Activated naive CD4-positive, alpha-beta T cell treated with anti-CD3 and anti-CD28 coated beads, Interleukin-2, amount 50 U/mL, for 24 hours (primary cell): ENCODE results near the gene PTPRN.
"Not testable (repeated sequence)": the region's sequence is repeated elsewhere in the genome, so short reads cannot be mapped to it uniquely, and the experiment has no call there.

Experiments
- H3K27ac Mint-ChIP-seq: one replicate; pipeline ENCODE4 v1.8.0; 2021; ENCODE audit warnings: mild to moderate bottlenecking, mixed read lengths
- H3K27me3 Mint-ChIP-seq: one replicate; pipeline ENCODE4 v1.8.0; 2021; ENCODE audit warnings: mixed read lengths
- H3K36me3 Mint-ChIP-seq: one replicate; pipeline ENCODE4 v1.8.0; 2021; ENCODE audit warnings: mixed read lengths
- H3K4me1 Mint-ChIP-seq: one replicate; pipeline ENCODE4 v1.8.0; 2021; ENCODE audit warnings: mixed read lengths
- H3K4me3 Mint-ChIP-seq: one replicate; pipeline ENCODE4 v1.8.0; 2021; ENCODE audit warnings: mild to moderate bottlenecking, mixed read lengths
- H3K9me3 Mint-ChIP-seq: one replicate; pipeline ENCODE4 v1.8.0; 2021; ENCODE audit warnings: mixed read lengths

Gene PTPRN

DNA sequence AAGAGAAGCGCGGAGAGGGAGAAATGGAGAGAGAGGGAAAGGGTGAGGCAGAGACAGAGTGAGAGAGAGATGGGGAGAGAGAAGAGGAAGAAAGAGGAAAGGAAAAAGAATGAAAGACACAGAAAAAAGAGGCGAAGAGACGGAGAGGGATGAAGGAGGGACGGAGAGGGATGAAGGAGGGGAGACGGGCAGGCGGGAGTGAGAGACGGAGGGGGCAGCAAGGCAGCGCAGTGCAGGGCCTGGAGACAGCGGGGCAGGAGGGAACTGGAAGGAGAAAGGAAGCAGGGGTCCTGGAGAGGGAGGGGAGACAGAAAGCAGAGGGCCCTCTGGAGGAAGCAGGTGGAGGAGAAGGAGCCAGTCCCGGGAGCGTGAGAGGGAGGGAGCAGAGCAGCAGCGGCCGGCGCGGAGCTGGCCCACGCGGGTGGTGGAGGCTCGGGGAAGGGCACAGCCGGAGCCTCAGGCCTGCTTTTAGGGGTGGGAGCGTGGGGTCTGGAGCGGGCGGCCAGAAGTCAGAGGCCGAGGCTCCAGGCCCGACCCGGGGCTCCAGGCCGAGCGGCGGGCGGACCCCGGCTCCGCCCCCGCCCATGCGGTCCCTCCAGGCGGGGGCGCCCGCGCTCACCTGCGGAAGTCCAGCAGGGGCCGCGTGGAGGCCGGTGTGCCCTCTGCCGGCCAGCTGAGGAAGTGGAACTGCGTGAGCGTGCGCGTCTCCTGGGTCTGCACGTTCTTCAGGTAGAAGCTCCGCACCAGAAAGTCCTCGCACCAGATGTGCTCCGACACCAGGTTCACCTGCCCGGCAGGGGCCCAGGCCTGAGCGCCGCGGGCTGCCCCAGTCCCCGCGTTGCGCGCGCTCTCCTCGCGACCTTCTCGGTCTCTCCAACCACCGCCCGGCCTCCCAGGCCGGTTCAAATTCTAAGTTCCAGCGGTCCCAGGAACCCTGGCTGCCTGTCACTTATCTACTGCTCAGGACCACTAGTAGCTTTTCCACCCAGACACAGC lies 14.5 kb downstream of the PTPRN start:
- Mint-ChIP-seq H3K4me3 (peak overlapping the region; percentile 86), H3K27ac (peak overlapping the region; percentile 96), H3K4me1 (peaks cover 30% of the 10 kb centered on the region), H3K27me3 (no peaks in the 10 kb centered on the region), H3K9me3 (no peaks in the 10 kb centered on the region), H3K36me3 (no peaks in the 10 kb centered on the region)

DNA sequence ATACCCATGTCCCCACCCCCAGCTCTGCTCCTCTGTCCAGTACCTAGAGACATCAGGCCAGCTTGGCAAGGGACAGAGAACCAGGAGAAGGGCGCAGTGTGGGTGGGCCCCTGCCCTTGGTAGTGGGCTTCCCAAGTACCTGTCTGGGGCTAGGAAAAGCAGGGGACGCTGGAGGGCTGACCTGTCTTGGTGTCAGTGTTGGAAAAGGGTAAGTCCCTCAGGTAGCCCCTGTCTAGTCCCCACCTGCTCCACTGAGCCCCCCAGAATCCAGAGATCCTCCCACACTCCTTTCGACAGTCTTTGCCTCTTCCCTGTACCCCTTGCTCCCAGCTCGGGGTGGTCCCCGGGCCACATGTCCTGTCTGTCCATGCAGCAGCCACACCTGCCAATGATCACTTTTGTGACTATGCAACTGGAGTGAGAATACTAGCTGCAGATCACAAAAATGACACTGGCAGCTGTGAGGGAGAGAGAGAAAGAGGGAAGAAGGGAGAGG lies 15.4 kb downstream of the PTPRN start:
- Mint-ChIP-seq H3K36me3 (no peaks in the 10 kb centered on the region), H3K27me3 (no peaks in the 10 kb centered on the region), H3K4me3 (peak overlapping the region; percentile 86), H3K4me1 (peaks cover 30% of the 10 kb centered on the region), H3K27ac (peak overlapping the region; percentile 96), H3K9me3 (no peaks in the 10 kb centered on the region)

DNA sequence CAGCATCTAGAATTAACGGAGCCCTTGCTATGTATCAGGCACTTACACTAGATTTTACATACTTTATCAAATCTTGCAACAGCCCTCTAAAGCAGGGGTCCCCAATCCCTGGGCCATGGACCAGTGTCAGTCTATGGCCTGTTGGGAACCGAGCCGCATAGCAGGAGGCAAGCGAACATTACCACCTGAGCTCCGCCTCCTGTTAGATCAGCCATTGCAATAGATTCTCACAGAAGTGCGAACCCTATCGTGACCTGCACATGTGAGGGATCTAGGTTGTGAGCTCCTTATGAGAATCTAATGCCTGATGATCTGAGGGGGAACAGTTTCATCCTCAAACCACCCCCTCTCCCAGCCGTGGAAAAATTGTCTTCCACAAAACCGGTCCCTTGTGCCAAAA lies 16.6 kb downstream of the PTPRN start:
- Mint-ChIP-seq H3K27me3 (no peaks in the 10 kb centered on the region), H3K36me3 (no peaks in the 10 kb centered on the region), H3K27ac (no peak overlapping the region), H3K4me1 (peaks cover 27% of the 10 kb centered on the region), H3K9me3 (no peaks in the 10 kb centered on the region), H3K4me3 (no peak overlapping the region)

DNA sequence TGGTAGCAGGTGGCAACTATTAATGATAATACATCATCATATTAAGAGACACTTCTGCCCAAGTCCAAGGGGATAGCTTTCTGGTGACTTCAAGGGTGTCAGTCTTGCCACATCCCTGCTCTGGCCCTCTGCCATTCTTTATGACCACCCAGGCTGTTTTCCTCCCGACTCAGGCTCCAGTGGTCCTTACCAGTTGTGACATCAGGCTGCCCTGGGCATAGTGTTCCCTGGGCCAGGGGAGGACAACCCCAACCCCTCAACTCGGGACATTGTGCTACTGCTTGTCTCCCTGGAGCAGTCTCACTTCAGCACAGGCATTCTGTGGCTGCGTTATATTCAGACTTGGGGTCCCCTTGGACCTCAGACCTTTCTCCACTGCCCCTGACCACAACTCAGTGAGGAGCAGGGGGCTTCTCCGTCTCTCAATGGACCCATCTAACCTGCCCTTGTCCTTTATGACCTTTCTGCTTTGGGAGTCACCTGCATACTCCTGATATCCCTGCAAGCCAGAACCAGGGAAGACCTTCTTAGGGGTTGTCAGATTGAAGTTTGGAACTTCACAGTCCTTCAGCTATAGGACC lies 17.2 kb downstream of the PTPRN start:
- no peaks in the 10 kb centered on the region for H3K27me3 Mint-ChIP-seq
- no peaks in the 10 kb centered on the region for H3K36me3 Mint-ChIP-seq
- H3K4me1 Mint-ChIP-seq, result peaks cover 24% of the 10 kb centered on the region
- H3K4me3 Mint-ChIP-seq, result no peak overlapping the region
- no peak overlapping the region for H3K27ac Mint-ChIP-seq
- H3K9me3 Mint-ChIP-seq, result no peaks in the 10 kb centered on the region

DNA sequence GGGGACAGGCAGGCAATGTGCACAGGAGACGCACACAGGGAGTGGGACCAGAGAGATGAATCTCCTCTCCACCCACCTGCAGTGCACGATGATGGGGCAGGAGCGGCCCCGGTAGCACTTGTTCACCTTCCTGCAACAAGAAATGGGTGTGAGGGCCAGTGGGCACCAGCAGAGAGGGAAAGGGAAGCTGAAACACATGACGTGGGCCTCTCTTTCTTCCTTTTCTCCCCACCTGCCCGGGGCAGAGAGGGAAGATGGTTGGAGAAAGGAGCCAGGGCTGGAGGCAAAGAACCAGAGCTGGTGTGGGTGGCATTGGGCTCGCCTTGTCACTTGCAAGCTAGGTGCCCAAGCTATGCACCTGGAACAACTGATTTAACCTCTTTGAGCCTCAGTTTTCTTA lies 17.8 kb downstream of the PTPRN start:
- Mint-ChIP-seq H3K27me3 (no peaks in the 10 kb centered on the region), H3K4me3 (no peak overlapping the region), H3K4me1 (peaks cover 19% of the 10 kb centered on the region), H3K27ac (no peak overlapping the region), H3K9me3 (no peaks in the 10 kb centered on the region), H3K36me3 (no peaks in the 10 kb centered on the region)

DNA sequence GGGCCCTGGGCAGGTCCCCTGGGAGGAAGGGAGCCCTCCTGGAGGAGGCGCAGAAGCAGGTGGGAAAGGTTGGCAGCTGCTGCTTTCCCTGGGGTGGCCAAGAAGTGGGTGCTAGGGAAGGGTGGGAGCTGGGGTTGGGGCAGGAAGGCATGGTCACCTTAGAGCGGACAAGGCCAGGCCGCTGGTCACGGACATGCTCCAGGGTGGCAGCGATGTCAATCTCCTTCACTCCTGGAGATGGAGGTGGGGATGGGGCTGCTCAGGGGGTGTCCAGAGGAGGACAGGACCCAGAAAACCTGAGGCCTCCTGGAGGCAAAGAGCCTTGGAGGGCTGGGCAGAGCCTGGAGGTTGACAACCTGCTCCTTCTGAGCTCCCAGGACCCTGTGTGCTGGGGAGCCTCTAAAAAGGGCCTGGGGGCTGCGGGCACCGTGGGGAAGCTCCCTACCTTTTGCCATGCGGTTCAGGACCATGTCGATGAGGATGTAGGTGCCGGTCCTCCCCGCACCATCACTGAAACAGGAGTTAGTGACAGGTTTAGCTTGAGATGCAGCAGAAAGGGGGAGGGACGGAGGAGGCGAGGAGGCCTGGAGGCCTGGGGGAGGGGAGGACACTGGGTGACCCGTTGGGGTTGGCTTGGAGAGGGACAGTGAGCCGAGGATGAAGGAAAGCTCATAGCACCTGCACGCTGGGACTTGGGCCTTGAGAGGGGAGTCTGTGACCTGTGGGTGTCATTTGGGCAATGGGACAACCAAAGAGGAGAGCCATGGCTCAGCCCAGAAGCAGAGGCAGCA lies 18.6 kb downstream of the PTPRN start:
- peaks cover 13% of the 10 kb centered on the region for H3K4me1 Mint-ChIP-seq
- no peaks in the 10 kb centered on the region for H3K27me3 Mint-ChIP-seq
- no peak overlapping the region for H3K27ac Mint-ChIP-seq
- no peaks in the 10 kb centered on the region for H3K9me3 Mint-ChIP-seq
- H3K4me3 Mint-ChIP-seq, result no peak overlapping the region
- H3K36me3 Mint-ChIP-seq, result no peaks in the 10 kb centered on the region

DNA sequence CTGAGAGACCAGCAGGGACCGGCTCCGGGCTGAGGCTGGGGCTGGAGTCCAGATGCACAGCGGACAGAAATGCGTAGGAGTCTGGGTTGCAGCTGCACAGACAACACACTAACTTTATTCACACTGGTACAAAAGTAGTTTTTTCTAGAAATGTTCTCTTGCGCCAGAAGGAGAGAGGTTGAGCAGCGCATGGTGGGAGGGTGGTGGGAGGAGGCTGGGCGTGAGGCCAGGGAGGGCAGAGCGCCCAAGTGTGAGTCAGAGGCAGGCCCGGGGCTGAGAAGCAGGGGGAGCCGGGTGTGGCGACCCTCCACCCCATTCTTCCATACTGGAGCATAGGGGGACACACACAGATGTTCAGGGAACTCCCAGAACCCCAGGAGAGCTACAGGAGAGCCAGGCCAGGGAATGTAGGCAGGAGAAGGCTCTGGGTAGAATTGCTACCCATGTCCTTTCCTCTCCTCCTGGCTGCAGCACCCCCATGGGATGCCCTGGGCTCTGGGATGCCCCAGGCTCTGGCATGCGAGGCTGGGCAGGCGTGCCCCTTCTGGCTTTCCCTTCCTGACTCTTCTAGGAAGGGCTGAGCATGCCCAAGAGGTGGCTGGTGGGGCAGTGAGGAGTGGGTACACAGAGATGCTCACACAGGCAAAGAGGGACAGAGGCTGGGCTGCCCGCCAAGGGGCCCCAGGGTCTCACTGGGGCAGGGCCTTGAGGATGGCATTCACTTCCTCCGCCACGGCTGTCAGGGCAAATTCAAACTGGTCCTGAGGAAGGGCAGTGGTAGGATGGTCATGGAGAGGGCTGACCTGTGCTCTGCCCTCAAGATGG lies 19.5 kb downstream of the PTPRN start:
- Mint-ChIP-seq H3K4me1 (peaks cover 9% of the 10 kb centered on the region), H3K4me3 (no peak overlapping the region), H3K36me3 (no peaks in the 10 kb centered on the region), H3K9me3 (no peaks in the 10 kb centered on the region), H3K27ac (no peak overlapping the region), H3K27me3 (no peaks in the 10 kb centered on the region)

DNA sequence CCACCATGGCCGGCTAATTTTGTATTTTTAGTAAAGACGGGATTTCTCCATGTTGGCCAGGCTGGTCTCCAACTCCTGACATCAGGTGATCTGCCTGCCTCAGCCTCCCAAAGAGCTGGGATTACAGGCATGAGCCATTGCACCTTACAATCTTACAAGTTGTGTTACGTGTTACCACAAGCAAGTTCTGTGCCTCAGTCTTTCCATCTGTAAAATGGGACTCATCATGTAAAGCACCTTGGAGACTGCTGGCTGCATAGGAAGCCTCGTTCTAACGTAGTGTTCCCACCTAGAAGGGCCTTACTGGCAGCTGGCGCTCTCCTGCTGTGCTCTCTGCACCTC lies 20.0 kb downstream of the PTPRN start:
- H3K4me3 Mint-ChIP-seq, result no peak overlapping the region
- H3K36me3 Mint-ChIP-seq, result no peaks in the 10 kb centered on the region
- no peaks in the 10 kb centered on the region for H3K27me3 Mint-ChIP-seq
- no peak overlapping the region for H3K27ac Mint-ChIP-seq
- peaks cover 6% of the 10 kb centered on the region for H3K4me1 Mint-ChIP-seq
- no peaks in the 10 kb centered on the region for H3K9me3 Mint-ChIP-seq

DNA sequence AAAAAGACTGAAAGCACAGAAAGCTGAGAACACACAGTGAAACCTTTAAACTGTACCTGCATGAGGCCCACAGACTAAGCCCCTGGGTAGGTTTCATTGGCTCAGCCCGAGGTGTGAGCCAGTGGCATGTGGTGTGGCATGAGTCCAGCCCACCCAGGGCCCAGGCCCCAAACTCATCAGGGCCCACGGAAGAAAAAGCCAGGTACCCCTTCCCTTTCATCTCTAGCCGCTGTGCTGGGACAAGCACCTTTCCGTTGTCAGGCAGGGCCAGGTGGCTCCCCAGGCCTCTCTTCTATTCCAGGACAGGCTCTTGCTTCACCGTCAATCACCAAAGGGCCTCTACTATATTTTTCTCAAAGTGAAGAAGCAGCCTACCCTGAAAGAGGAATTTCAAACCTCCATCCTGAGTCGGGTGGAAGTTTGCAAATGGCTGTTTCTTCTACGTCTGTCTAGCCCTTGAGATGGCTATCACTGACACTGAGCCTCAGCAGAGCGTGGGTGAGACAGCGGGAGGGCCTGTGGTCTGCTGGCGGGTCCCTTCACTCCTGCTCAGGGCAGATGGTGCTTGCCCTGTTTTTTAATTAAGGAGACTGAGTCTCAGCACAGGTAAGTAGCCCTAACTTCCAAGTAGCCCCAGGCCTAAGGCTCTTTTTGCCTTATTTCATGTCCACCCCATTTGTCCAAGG lies 21.5 kb downstream of the PTPRN start:
- peaks cover 6% of the 10 kb centered on the region for H3K36me3 Mint-ChIP-seq
- no peak overlapping the region for H3K27ac Mint-ChIP-seq
- H3K9me3 Mint-ChIP-seq, result no peaks in the 10 kb centered on the region

DNA sequence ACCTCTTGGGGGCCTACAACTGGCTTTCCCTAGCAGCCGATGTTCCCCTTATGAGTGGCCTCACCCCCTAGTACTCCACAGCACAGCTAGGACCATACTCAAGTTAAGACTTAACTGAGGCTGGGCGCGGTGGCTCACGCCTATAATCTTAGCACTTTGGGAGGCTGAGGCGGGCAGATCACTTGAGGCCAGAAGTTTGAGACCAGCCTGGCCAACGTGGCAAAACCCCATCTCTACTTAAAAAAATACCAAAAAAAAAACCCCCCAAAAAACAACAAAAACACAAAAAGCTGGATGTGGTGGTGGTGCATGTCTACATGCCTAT lies 22.1 kb downstream of the PTPRN start:
- H3K9me3 Mint-ChIP-seq, H3K4me3 Mint-ChIP-seq, H3K36me3 Mint-ChIP-seq, H3K4me1 Mint-ChIP-seq, H3K27ac Mint-ChIP-seq, H3K27me3 Mint-ChIP-seq: not testable (repeated sequence)

More for the DNA sequence above, 21.5 kb downstream of the PTPRN start:
- H3K27me3 Mint-ChIP-seq, result no peaks in the 10 kb centered on the region
- no peak overlapping the region for H3K4me3 Mint-ChIP-seq
- peaks cover 8% of the 10 kb centered on the region for H3K4me1 Mint-ChIP-seq

DNA sequence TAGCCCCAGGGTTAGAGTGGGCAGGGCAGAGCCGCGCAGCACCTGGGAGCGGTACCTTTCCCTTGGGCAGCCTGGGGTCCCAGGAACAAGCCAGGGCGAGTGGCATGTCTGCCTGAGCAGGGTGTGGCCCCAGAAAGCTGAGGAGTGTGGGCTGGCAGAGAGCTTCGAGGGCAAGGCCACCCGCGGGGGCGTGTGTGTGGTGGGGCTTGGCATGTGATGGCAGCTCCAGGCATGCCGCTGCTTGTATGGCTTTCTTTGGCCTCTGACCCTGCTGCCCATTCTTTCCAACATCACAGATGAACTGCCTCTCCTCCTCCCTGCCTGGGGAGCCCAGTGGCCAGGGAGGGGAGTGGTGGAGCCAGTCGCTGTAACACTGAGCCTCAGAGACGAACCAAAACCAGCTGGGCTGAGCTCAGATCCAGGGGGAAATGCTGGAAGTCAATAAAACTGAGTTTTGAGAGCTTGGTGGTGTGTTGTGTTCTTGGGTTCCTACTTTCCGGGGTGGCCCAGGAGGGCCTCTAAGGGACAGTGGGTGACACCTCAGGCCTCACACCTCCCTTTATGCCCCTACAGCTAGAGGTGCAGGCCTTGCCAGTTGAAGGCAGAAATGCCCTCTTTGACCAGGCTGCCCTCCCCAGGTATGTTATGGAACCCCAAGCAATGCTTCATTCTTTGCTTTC lies 22.6 kb downstream of the PTPRN start:
- H3K36me3 Mint-ChIP-seq, result peaks cover 6% of the 10 kb centered on the region

DNA sequence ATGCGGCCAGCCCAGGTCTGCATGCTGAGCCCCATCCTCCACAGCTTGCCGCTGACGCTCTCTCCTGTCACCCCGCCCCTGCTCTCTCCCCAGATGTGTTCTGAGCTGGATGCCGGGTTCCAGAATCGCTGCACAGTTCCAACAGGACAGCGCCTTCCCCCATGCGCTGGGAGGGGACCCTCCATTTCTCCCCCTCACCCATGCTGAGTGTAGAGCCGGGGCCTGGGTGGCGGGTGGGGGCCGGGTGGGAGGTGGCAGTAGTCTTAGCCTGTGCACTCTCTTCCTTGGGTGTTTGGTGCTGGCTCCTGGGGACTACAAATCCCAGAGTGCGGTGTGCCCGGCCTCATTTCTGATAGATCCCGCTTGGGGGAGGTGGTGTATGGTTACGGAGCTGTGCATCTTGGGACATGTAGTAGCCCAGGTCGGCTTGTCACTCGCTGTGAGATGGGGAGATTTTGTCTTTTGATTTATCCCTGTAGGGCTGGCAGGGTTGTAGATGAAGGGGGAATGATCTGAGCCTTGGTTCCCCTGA lies 23.2 kb downstream of the PTPRN start:
- H3K27ac Mint-ChIP-seq, result no peak overlapping the region
- H3K36me3 Mint-ChIP-seq, result peaks cover 6% of the 10 kb centered on the region
- H3K27me3 Mint-ChIP-seq, result no peaks in the 10 kb centered on the region
- H3K4me3 Mint-ChIP-seq, result no peak overlapping the region
- peaks cover 15% of the 10 kb centered on the region for H3K4me1 Mint-ChIP-seq
- no peaks in the 10 kb centered on the region for H3K9me3 Mint-ChIP-seq

More for the DNA sequence above, 22.6 kb downstream of the PTPRN start:
- Mint-ChIP-seq H3K4me3 (no peak overlapping the region), H3K9me3 (no peaks in the 10 kb centered on the region), H3K27ac (no peak overlapping the region), H3K4me1 (peaks cover 9% of the 10 kb centered on the region), H3K27me3 (no peaks in the 10 kb centered on the region)

DNA sequence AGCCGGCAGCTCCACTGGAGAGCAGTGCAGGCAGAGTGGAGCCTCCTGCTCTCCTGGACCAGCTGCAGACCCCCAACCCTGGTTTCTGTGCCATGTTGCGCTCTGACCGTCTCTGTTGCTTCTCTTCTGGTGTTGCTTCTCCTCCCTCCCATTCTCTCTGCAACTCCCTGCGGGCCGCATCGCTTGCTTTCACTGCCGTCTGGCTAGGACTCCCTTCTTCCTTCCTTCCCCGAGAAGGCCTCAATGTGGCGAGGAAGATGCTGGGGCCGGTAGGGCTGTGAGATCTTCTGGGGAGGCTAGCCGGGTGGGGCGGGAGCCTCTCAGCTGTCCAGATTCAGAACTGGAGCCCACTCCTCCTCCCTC lies 23.8 kb downstream of the PTPRN start:
- no peaks in the 10 kb centered on the region for H3K9me3 Mint-ChIP-seq
- no peaks in the 10 kb centered on the region for H3K27me3 Mint-ChIP-seq
- peak overlapping the region; percentile 62 for H3K27ac Mint-ChIP-seq
- peaks cover 6% of the 10 kb centered on the region for H3K36me3 Mint-ChIP-seq
- H3K4me3 Mint-ChIP-seq, result no peak overlapping the region
- H3K4me1 Mint-ChIP-seq, result peaks cover 21% of the 10 kb centered on the region
